ENCODE measurements around the gene SMAP1. TPM values are rescaled to one million over a fixed set of nuclear protein-coding genes. Genes with fewer than 3 reads are reported as not detected.

Gene SMAP1
- total RNA-seq, 2 donors from 2014 or later = 13.7 to 26.0 TPM

DNA sequence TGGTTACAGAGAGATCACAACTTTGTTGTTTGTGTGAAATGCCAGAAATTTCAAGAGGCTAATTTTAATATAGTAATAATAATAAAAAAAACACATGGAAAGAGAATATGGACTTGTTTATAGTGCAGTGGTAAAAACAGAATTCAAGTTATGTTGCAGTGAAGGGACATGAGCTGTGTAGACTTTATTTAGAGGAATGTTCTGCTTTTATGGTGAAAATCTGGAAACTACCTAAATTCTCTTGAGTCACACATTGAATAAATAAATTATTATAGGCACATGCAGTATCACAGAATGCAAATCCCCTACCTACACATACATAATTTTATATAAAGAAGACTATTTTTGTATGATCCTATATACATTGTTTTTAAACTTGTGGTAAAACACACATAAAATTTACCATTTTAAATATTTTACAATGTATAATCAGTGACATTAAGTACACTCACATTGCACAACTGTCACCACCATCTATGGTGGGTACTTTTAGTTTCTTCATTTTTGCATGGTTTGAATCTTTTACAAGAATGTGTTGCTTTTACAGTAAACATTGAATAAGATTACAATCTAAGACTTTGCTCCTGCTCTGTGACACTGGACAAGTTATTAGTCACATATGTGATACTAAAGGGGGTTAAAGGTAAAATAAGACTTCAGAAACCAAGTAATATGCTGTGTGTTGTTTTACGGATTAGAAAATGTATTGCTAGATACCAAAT, 181.8 kb downstream of the SMAP1 start:
- no peaks in the 10 kb centered on the region for H3K9me3 ChIP-seq
- no peaks in the 10 kb centered on the region for H3K4me1 ChIP-seq (ENCODE audit: control insufficient read depth in 1 of 2, low read depth in 2 of 2)
- no peaks in the 10 kb centered on the region for H3K27me3 ChIP-seq (replicated peaks; ENCODE audit: insufficient read depth)
- H3K4me3 ChIP-seq = no peak overlapping the region
- H3K27ac ChIP-seq = no peak overlapping the region
- DNase-seq (ENCODE audit: low spot score) (no peak), ATAC-seq (ENCODE audit: insufficient number of reproducible peaks, low FRiP score, low read depth) (no peak)
- H3K36me3 ChIP-seq = no peaks in the 10 kb centered on the region
- TF ChIP-seq, protein P1, sequence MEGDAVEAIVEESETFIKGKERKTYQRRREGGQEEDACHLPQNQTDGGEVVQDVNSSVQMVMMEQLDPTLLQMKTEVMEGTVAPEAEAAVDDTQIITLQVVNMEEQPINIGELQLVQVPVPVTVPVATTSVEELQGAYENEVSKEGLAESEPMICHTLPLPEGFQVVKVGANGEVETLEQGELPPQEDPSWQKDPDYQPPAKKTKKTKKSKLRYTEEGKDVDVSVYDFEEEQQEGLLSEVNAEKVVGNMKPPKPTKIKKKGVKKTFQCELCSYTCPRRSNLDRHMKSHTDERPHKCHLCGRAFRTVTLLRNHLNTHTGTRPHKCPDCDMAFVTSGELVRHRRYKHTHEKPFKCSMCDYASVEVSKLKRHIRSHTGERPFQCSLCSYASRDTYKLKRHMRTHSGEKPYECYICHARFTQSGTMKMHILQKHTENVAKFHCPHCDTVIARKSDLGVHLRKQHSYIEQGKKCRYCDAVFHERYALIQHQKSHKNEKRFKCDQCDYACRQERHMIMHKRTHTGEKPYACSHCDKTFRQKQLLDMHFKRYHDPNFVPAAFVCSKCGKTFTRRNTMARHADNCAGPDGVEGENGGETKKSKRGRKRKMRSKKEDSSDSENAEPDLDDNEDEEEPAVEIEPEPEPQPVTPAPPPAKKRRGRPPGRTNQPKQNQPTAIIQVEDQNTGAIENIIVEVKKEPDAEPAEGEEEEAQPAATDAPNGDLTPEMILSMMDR (IDR thresholded peaks at IDR 0.05) = no peak

DNA sequence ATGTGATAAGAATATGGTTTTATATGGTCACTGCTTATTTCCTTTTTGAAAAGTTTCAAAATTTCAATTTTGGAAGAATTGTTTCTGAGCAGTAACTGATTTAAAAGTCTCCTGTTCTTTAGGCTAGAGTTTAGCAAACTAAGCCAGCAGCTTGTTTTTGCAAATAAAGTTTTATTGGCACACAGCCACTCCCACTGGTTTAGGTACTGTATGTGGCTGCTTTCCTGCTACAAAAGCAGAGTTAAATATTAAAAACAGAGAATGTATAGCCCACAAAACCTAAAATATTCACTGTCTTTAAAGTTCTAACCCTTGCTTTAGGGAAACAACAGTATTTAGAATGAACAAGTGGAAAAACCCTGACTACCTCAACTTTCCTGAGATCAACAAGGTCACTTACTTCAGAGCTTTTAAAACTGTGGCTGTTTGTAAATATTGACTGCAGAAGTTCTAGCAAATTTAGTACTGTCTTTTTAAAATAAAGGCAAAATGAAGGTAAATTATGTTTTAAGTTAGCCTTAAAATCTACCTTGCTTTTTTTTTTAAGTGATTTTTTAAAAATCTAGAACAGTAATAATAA, 185.1 kb downstream of the SMAP1 start:
- no peak for ATAC-seq (ENCODE audit: insufficient number of reproducible peaks, low FRiP score, low read depth)
- Histone ChIP-seq H3K36me3 (peaks cover 1% of the 10 kb centered on the region), H3K27ac (no peak overlapping the region), H3K27me3 (replicated peaks; ENCODE audit: insufficient read depth) (no peaks in the 10 kb centered on the region), H3K4me3 (no peak overlapping the region), H3K4me1 (ENCODE audit: control insufficient read depth in 1 of 2, low read depth in 2 of 2) (no peaks in the 10 kb centered on the region), H3K9me3 (no peaks in the 10 kb centered on the region)
- no peak for DNase-seq (ENCODE audit: low spot score)
- TF ChIP-seq, protein P1 (IDR thresholded peaks at IDR 0.05) = no peak

DNA sequence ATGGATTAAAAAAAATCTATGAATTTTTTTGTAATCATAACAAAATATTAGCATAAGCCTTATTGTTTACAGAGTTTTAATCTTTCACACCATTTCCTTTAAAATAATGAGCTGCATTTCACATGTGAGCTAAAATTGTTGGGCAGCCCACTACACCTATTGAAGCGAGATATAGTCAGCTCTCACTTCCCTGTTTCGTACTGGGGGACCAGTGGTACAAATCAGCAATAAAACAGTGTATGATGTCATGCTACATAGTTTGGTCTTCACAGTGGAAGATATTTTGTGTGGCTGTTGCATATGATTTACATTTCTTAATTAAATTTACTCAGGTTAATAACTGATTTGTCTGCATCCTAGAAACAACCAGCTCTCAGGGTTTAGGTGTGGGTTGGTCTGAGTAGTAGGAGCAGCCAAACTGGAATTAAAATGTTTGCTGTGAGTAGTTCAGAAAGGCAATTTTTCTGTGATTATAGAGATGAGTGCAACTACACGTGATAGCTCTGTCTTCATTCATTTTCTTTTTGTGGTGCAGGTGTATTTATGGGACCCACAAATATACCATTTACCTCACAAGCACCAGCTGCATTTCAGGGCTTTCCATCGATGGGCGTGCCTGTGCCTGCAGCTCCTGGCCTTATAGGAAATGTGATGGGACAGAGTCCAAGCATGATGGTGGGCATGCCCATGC, 189.8 kb downstream of the SMAP1 start:
- H3K27ac ChIP-seq = no peak overlapping the region
- H3K36me3 ChIP-seq = peaks cover 4% of the 10 kb centered on the region
- TF ChIP-seq, protein P1 (IDR thresholded peaks at IDR 0.05) = no peak
- DNase-seq (ENCODE audit: low spot score) (no peak), ATAC-seq (ENCODE audit: insufficient number of reproducible peaks, low FRiP score, low read depth) (no peak)
- H3K9me3 ChIP-seq = no peaks in the 10 kb centered on the region
- H3K27me3 ChIP-seq (replicated peaks; ENCODE audit: insufficient read depth) = no peaks in the 10 kb centered on the region
- H3K4me1 ChIP-seq (ENCODE audit: control insufficient read depth in 1 of 2, low read depth in 2 of 2) = no peaks in the 10 kb centered on the region
- no peak overlapping the region for H3K4me3 ChIP-seq

DNA sequence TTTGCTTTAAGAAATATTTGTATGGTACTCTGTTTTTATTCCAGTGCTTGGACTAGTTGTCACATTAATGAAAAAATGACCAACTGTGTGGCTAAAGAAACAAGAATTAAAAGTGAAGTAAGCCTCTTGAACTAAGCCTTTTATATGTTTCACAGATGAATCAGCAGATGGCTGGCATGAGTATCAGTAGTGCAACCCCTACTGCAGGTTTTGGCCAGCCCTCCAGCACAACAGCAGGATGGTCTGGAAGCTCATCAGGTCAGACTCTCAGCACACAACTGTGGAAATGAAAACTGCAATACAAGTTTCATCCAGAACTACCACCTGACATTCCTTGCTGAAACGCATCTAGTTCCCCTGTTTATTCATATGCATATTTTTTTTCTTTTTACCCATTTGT, 192.4 kb downstream of the SMAP1 start:
- DNase-seq (ENCODE audit: low spot score) (no peak), ATAC-seq (ENCODE audit: insufficient number of reproducible peaks, low FRiP score, low read depth) (no peak)
- no peaks in the 10 kb centered on the region for H3K9me3 ChIP-seq
- no peak overlapping the region for H3K4me3 ChIP-seq
- H3K36me3 ChIP-seq = peaks cover 4% of the 10 kb centered on the region
- H3K27me3 ChIP-seq (replicated peaks; ENCODE audit: insufficient read depth) = no peaks in the 10 kb centered on the region
- H3K4me1 ChIP-seq (ENCODE audit: control insufficient read depth in 1 of 2, low read depth in 2 of 2) = no peaks in the 10 kb centered on the region
- TF ChIP-seq, protein P1 (IDR thresholded peaks at IDR 0.05) = no peak
- no peak overlapping the region for H3K27ac ChIP-seq

DNA sequence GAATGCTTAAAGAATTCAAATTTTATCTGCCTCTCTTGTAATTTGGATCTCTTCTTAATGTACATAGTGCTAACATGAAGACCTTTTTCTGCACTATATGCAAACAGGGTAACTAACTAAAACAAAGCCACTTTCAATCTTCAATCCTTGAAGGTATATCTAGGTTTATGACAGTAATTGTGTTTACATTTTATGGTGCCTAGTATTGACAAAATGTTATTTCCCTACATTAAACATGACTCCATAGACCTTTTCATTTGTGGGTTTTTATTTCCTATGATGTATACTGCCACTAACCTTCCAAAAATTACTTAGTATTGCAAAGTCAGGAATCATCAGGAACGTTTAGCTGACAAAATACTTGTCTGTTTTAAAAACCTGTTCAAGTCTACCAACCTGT, 193.2 kb downstream of the SMAP1 start:
- TF ChIP-seq, protein P1 (IDR thresholded peaks at IDR 0.05) = no peak
- Histone ChIP-seq H3K4me3 (no peak overlapping the region), H3K9me3 (no peaks in the 10 kb centered on the region), H3K27me3 (replicated peaks; ENCODE audit: insufficient read depth) (no peaks in the 10 kb centered on the region), H3K4me1 (ENCODE audit: control insufficient read depth in 1 of 2, low read depth in 2 of 2) (no peaks in the 10 kb centered on the region), H3K27ac (no peak overlapping the region), H3K36me3 (peaks cover 4% of the 10 kb centered on the region)
- no peak for DNase-seq (ENCODE audit: low spot score)
- no peak for ATAC-seq (ENCODE audit: insufficient number of reproducible peaks, low FRiP score, low read depth)
